Stimulated activated naive B cell treated with anti-CD40 and anti-IgM and Interleukin-4, amounts not matched to agents 10 μg/mL and 1 μg/mL and 100 μg/mL, for 72 hours (primary cell): ENCODE measurements around the gene SEMA4B.

Source experiments
- ATAC-seq, 2 donors: fragments of 150-1000 bp; cut with Tn5 transposase; replicated peaks; 2 replicates each; pipeline ENCODE4 v1.10.0; 2021; ENCODE audit warnings: moderate library complexity in 1 of 2
- DNase-seq: peaks from one replicate; pipeline ENCODE4 v3.0.0; 2021
- H3K27ac Mint-ChIP-seq: one replicate; pipeline ENCODE4 v1.8.0; 2022; ENCODE audit warnings: mild to moderate bottlenecking, mixed read lengths
- H3K27me3 Mint-ChIP-seq, 2 donors: one replicate each; pipeline ENCODE4 v1.8.0; 2022; ENCODE audit warnings: mixed read lengths in 2 of 2
- H3K36me3 Mint-ChIP-seq, 2 donors: one replicate each; pipeline ENCODE4 v1.8.0; 2022; ENCODE audit warnings: mixed read lengths in 2 of 2, mild to moderate bottlenecking in 1 of 2
- H3K4me1 Mint-ChIP-seq, 2 donors: one replicate each; pipeline ENCODE4 v1.8.0; 2022; ENCODE audit warnings: mixed read lengths in 2 of 2, mild to moderate bottlenecking in 1 of 2
- H3K4me3 Mint-ChIP-seq, 2 donors: one replicate each; pipeline ENCODE4 v1.8.0; 2022; ENCODE audit warnings: mild to moderate bottlenecking in 2 of 2, mixed read lengths in 2 of 2, moderate library complexity in 1 of 2
- H3K9me3 Mint-ChIP-seq, 2 donors: one replicate each; pipeline ENCODE4 v1.8.0; 2022; ENCODE audit warnings: mixed read lengths in 2 of 2, mild to moderate bottlenecking in 1 of 2

The SEMA4B gene

DNA sequence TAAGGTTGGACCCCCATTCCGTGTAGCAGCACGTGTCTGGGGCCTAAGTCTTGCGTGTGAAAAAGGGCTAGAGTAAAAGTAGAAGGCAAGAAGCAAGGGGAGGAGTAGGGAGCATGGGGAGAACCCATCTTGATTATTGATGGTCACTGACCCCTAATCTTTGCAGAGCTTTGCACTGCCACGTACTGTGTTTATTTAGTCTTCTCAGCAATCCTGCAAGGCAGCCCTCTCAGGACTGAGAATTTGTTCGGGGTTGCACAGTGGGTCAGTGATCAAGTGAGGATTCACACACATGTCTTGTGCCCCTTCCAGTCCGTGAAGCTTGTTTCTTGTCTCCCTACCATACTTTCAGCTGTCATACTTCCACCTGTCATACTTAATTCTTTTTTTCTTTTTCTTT is 7.2 kb downstream of the SEMA4B start:
- no peak for ATAC-seq
- no peak for DNase-seq
- H3K36me3 Mint-ChIP-seq, result peaks cover 5 to 20% of the 10 kb centered on the region in 2 donors
- no peaks in the 10 kb centered on the region for H3K9me3 Mint-ChIP-seq
- H3K27ac Mint-ChIP-seq, result peak overlapping the region; percentile 87
- H3K4me3 Mint-ChIP-seq, result no peak overlapping the region
- no peaks in the 10 kb centered on the region for H3K27me3 Mint-ChIP-seq
- H3K4me1 Mint-ChIP-seq, result peaks cover 68 to 96% of the 10 kb centered on the region in 2 donors

DNA sequence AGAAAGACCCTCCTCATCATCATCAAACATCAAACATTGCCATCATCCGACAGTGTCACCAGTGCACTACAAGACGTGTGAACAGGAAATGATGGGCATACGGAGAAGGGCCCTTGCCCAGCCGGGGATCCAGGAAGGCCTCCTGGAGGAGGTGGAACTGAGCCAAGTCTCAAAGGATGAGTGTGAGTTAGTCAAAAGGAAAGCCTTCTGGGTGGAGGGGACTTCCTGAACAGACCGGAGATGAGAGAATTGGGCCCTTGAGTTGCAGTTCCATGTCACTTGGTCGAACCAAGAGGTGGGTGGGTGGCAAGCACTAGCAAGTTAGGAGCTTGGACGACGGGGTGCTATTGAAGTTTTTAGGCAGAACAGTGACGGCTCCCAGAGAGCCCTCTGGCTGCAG is 8.5 kb downstream of the SEMA4B start:
- Mint-ChIP-seq H3K36me3 (peaks cover 8 to 24% of the 10 kb centered on the region in 2 donors), H3K27me3 (no peaks in the 10 kb centered on the region), H3K9me3 (no peaks in the 10 kb centered on the region), H3K27ac (peak overlapping the region; percentile 97), H3K4me1 (peaks cover 68 to 96% of the 10 kb centered on the region in 2 donors), H3K4me3 (peak overlapping the region in 1 of 2 donors; percentile 61)
- ATAC-seq (peak; percentile 69 to 74), DNase-seq (peak; percentile 53)

DNA sequence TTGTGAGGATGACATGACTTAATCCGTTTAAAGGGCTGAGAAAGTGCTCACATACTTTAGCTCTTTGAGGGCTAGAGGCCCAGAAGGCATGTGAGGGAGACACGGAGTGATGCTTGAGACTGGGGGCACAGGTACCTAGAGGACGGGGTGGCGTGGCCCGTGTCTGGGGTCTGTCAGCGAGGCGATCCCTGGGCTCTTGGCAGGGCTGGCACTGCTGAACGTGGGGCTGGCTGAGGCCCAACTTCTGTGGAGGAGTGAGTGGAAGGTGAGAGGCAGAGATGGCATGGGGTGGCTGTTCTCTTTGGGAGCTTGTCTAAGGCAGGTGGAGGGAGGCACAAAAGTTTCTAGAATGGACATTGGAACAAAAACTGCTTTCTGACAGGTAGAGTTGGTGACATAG is 9.5 kb downstream of the SEMA4B start:
- peaks cover 67 to 90% of the 10 kb centered on the region in 2 donors for H3K4me1 Mint-ChIP-seq
- H3K9me3 Mint-ChIP-seq, result no peaks in the 10 kb centered on the region
- peaks cover 8 to 24% of the 10 kb centered on the region in 2 donors for H3K36me3 Mint-ChIP-seq
- H3K4me3 Mint-ChIP-seq, result peak overlapping the region; percentile 7 to 14
- peak overlapping the region; percentile 97 for H3K27ac Mint-ChIP-seq
- DNase-seq (no peak), ATAC-seq (no peak)
- H3K27me3 Mint-ChIP-seq, result no peaks in the 10 kb centered on the region

DNA sequence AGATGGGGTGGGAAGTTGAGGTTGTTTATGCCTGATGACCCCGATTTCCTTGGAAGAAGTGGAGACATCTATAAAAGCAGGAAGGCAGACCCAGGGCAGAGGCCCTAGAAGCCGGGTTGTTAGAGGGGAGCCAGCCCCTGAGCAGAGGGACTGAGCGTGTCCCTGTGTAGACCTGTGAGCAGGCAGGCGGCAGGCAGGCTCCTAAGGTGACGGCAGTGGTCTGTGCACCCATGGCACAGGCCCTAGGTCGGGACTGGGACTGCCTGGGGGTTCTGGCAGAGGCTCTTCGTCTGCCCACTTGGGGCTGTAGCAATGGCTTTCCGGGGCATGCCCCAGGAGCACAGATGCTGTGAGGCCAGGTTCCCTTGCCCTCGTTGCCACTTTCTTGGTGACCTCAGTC is 9.9 kb downstream of the SEMA4B start:
- no peaks in the 10 kb centered on the region for H3K9me3 Mint-ChIP-seq
- peaks cover 8 to 25% of the 10 kb centered on the region in 2 donors for H3K36me3 Mint-ChIP-seq
- no peaks in the 10 kb centered on the region for H3K27me3 Mint-ChIP-seq
- H3K4me3 Mint-ChIP-seq, result peak overlapping the region in 1 of 2 donors; percentile 56
- ATAC-seq (no peak), DNase-seq (no peak)
- H3K4me1 Mint-ChIP-seq, result peaks cover 63 to 88% of the 10 kb centered on the region in 2 donors
- peak overlapping the region; percentile 97 for H3K27ac Mint-ChIP-seq

DNA sequence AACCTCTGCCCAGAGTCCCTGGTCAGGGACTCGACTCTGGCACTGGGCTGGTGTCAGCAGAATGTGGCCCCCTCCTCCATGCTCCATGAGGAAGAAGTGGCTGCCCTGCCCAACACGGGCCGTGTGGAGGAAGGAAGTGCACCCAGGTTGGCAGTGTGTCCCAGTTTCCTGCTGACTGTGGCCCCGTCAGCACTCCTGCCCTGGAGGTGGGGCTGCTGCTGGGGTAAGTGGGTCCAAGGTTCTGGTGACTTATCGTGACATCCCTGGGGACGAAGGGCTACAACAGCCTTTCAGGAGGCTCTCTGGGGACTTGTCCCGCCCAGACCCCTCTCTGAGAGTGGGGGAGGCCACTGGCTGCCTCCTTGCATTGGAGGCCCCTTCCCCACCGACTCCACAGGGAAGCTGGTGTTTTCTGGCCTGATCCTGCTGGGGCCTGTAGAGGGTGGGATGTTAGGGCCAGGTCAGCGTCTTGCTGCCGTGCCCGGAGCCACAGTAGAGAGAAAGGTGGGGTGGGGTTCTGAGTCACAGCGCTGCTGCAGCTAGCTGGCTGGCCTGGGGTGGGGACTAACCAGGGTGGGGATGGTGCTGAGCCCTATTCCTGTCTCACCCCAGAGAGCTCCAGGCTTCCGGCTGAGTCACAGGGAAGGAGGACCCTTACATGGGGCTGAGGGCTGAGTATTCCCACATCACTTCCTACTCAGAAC is 10.5 kb downstream of the SEMA4B start:
- H3K4me3 Mint-ChIP-seq, result peak overlapping the region; percentile 7 to 56
- peak overlapping the region; percentile 97 for H3K27ac Mint-ChIP-seq
- DNase-seq, result no peak
- H3K9me3 Mint-ChIP-seq, result no peaks in the 10 kb centered on the region
- no peaks in the 10 kb centered on the region for H3K27me3 Mint-ChIP-seq
- peaks cover 63 to 88% of the 10 kb centered on the region in 2 donors for H3K4me1 Mint-ChIP-seq
- peaks cover 8 to 30% of the 10 kb centered on the region in 2 donors for H3K36me3 Mint-ChIP-seq
- ATAC-seq, result no peak

DNA sequence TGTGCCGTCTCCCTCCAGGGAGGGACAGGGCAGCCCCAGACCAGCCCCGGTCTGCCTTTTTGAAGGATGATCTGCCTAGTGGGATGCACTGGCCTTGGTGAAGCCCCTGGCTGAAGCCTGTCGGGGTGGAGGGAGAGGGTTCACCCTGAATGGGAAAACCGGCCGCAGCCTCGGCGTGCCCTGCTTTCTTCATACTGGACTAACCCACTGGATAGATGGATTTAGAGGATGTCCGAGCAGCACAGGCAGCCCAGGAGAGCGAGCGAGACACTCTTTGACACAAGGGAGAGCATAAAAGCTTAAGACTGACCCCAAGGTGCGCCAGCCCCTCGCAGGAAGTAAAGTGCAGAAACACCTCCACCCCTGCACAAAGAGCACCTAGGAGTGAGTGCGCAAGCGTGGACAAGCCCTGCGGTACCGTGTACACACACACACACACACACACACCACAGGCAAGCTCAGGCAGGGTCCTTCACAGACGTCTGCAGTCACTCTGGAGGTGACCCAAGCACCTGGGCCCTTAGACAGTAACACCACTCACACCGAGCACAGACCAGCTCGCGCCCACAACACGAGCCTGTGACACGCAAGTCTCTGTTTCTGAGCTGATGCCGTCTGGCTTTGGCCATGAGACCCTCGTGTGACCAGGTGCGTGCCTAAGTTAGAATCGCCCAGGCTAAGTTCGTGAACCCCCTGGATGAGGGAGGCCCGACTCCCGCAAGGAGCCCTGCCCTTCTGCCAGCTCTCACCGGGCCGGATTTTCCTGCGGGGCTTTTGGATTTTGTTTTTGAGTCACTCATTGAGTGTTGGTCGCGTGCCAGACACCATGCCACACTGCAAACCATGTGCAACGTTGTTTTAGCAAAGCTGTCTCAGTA is 11.3 kb downstream of the SEMA4B start:
- ATAC-seq (no peak), DNase-seq (no peak)
- no peaks in the 10 kb centered on the region for H3K27me3 Mint-ChIP-seq
- H3K4me3 Mint-ChIP-seq, result no peak overlapping the region
- peak overlapping the region; percentile 97 for H3K27ac Mint-ChIP-seq
- peaks cover 10 to 34% of the 10 kb centered on the region in 2 donors for H3K36me3 Mint-ChIP-seq
- H3K4me1 Mint-ChIP-seq, result peaks cover 63 to 88% of the 10 kb centered on the region in 2 donors
- H3K9me3 Mint-ChIP-seq, result no peaks in the 10 kb centered on the region

DNA sequence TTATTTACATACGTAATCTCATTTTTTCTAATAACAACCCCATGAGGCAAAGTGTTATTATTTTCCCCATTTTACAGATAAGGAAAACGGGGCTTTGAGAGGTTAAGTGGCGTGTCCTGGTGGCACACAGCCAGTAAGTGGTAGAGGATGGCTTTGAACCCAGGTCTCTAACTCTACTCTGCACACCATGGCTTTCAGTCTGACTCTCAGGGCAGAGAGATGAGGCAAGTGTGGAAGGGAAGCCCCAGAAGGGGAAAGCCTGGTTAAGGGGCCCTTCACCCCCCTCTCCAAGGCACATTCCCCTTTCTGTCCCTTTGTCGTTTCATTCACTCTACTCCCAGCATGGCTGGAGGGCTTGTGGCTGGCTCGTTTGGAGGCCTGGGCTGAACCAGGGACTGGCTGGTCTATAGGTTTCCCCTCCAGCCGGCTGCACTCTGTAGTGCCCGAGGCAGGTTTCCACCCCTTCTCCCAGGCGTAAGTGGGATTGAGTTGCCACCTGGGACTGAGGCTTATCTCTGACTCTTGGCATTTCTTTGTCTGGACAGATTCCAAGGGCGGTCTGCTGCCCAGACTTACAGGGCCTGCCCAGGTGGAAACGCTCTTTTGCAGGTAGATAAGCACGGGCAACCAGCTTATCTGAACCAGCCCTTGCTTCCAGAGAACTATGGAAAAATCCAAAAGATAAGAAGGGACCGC is 12.1 kb downstream of the SEMA4B start:
- H3K27ac Mint-ChIP-seq, result peak overlapping the region; percentile 92

DNA sequence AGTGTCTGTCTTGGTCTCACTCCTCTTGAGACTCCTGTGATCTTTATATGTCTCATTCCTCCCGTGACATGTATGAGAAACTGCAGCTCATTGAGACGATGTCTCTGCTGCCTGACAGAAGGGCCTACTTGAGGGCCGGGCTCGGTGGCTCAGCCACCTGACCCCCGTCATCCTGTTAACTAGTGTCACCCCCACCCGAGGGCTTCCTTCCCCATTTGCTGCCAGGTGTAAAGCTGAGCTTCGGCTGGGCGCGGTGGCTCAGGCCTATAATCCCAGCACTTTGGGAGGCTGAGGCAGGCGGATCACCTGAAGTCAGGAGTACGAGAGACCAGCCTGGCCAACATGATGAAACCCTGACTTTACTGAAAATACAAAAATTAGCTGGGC is 12.7 kb downstream of the SEMA4B start:
- peak; percentile 48 for DNase-seq
- H3K36me3 Mint-ChIP-seq, result peaks cover 14 to 33% of the 10 kb centered on the region in 2 donors

More for the DNA sequence above, 12.1 kb downstream of the SEMA4B start:
- Mint-ChIP-seq H3K9me3 (no peaks in the 10 kb centered on the region), H3K4me1 (peaks cover 62 to 88% of the 10 kb centered on the region in 2 donors), H3K4me3 (peak overlapping the region; percentile 39 to 47), H3K27me3 (no peaks in the 10 kb centered on the region), H3K36me3 (peaks cover 10 to 35% of the 10 kb centered on the region in 2 donors)
- peak; percentile 32 to 59 for ATAC-seq
- no peak for DNase-seq

DNA sequence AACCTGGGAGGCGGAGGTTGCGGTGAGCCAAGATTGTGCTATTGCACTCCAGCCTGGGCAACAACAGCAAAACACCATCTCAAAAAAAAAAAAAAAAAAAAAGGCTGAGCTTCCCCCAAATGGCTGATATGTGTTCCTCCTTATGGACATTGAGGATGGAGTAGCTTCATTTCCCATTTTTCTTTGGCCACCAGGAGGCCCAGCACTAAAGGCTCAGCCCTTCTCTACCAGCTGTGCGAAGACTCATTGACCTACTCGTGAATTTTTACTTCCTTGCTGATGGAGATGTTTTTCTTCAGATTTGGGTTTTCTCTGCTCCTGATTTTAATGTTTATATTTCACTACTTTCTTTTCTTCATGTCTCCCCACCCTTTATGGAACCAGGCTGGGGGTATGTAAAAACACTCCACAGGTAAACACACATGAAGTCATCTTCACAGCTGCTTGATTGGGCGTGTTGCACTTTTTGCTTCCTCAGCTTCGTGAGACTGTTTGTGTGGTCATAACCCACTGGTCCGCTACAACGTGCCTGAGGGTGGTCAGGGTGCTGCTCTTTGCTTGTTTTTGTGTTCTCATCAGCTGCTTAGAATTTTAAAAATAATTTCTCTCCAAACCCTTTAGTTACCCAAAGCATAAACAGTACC is 13.5 kb downstream of the SEMA4B start:
- H3K4me1 Mint-ChIP-seq, result peaks cover 64 to 88% of the 10 kb centered on the region in 2 donors
- H3K27ac Mint-ChIP-seq, result peak overlapping the region; percentile 92
- H3K36me3 Mint-ChIP-seq, result peaks cover 17 to 26% of the 10 kb centered on the region in 2 donors
- DNase-seq, result peak; percentile 26
- H3K9me3 Mint-ChIP-seq, result no peaks in the 10 kb centered on the region
- H3K4me3 Mint-ChIP-seq, result peak overlapping the region; percentile 55 to 59
- ATAC-seq, result peak; percentile 49 to 73
- H3K27me3 Mint-ChIP-seq, result no peaks in the 10 kb centered on the region

More for the DNA sequence above, 12.7 kb downstream of the SEMA4B start:
- Mint-ChIP-seq H3K27ac (peak overlapping the region; percentile 92), H3K27me3 (no peaks in the 10 kb centered on the region), H3K4me3 (peak overlapping the region; percentile 39 to 47), H3K4me1 (peaks cover 63 to 88% of the 10 kb centered on the region in 2 donors), H3K9me3 (no peaks in the 10 kb centered on the region)
- ATAC-seq, result peak; percentile 64 to 66

DNA sequence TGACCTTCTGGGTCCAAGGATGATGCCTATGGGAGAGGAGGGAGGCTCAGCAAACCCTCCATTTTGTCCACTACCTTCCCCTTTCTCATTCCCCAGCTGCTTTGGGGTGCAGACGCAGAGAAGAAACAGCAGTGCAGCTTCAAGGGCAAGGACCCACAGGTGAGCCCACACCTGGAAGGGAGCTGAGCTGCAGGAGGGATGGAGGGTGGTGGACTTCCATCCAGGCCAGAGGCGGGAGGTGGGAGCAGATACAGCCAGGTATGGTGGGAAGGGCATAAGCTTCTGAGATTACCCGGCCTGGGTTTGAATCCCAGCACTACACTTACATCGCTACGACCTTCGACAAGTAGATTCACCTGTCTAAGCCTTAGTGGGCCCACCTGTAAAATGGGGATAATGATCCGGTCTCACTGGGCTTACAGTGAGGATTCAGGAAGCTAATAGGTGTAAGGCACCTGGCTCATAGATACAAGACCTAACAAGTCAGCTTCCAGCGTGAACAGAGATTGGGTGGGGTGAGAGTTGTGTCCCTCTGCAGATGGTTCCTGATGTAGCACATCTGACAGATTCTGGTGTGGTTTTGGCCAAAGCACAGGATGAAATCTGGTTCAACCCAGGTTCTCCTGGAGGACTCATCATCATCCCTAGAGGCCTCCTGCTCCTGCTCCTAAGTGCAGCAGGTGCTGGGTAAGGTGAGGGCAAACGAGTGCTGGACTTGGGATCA is 16.7 kb downstream of the SEMA4B start:
- H3K36me3 Mint-ChIP-seq, result peaks cover 12 to 19% of the 10 kb centered on the region in 2 donors
- H3K27ac Mint-ChIP-seq, result peak overlapping the region; percentile 82
- H3K27me3 Mint-ChIP-seq, result no peaks in the 10 kb centered on the region
- H3K9me3 Mint-ChIP-seq, result no peaks in the 10 kb centered on the region
- H3K4me1 Mint-ChIP-seq, result peaks cover 45 to 73% of the 10 kb centered on the region in 2 donors
- ATAC-seq (no peak), DNase-seq (no peak)
- no peak overlapping the region for H3K4me3 Mint-ChIP-seq

DNA sequence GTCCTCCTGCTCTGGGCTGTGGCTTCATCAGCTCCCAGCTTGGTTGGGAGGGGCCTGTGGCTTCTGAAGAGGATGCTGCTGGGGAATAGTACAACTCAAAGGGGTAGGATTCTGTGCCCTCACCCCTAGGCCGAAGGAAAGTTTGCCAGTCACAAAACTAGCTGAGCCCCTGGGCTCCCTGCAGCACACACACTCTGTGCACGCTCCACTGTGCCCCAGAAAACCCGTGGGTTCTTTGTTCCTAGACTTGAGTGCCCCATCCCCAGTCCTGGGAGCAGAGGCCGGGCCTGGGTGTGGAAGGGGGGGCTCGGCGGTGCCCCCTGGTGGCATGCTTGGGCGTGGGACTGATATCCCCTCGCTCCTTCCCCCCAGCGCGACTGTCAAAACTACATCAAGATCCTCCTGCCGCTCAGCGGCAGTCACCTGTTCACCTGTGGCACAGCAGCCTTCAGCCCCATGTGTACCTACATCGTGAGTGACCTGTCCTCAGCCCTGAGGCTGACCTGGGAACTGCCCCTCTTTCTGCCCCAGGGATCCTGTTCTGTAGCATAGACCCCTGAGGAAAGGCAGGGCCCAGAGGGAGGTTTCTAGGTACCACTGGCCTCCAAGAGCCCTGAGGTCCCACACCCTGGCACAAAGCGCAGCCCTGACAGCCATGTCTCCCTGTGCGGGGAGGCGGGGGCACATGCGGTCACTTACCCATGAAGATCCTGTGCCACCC is 18.5 kb downstream of the SEMA4B start:
- peaks cover 13 to 25% of the 10 kb centered on the region in 2 donors for H3K36me3 Mint-ChIP-seq
- peak; percentile 68 to 69 for ATAC-seq
- H3K27ac Mint-ChIP-seq, result peak overlapping the region; percentile 81
- peaks cover 37 to 57% of the 10 kb centered on the region in 2 donors for H3K4me1 Mint-ChIP-seq
- H3K27me3 Mint-ChIP-seq, result no peaks in the 10 kb centered on the region
- no peak overlapping the region for H3K4me3 Mint-ChIP-seq
- no peak for DNase-seq
- no peaks in the 10 kb centered on the region for H3K9me3 Mint-ChIP-seq

DNA sequence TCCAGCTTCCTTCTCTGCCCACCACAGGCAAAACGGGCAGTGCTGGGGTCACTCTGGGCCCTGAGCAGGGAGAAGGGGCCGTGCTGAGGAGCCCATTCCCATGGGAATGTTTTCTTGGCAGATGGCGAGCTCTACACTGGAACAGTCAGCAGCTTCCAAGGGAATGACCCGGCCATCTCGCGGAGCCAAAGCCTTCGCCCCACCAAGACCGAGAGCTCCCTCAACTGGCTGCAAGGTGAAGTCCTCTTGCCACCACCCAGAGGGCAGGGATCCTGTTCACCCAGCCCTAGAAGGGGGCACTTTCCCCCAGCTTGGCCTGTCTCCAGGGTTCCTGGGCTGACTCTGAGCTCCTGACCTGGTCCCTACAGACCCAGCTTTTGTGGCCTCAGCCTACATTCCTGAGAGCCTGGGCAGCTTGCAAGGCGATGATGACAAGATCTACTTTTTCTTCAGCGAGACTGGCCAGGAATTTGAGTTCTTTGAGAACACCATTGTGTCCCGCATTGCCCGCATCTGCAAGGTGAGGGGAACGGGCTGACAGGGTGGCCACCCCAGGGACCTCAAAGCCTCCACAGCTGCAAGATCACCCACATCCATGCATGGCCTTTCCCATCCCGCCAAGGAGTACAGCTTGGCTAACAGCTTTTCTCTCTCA is 20.2 kb downstream of the SEMA4B start:
- peaks cover 30 to 47% of the 10 kb centered on the region in 2 donors for H3K4me1 Mint-ChIP-seq
- ATAC-seq (peak; percentile 59 to 65), DNase-seq (no peak)
- H3K36me3 Mint-ChIP-seq, result peaks cover 19 to 28% of the 10 kb centered on the region in 2 donors
- no peaks in the 10 kb centered on the region for H3K9me3 Mint-ChIP-seq
- no peak overlapping the region for H3K4me3 Mint-ChIP-seq
- peak overlapping the region; percentile 68 for H3K27ac Mint-ChIP-seq
- no peaks in the 10 kb centered on the region for H3K27me3 Mint-ChIP-seq
